ENCODE data around the gene WDR64. TPM values are rescaled to one million over a fixed set of nuclear protein-coding genes. Genes with fewer than 3 reads are reported as not detected.

WDR64 gene
- total and polyA plus RNA-seq, 2 of the 4 experiments (the other 2 are of a cell fraction) = not detected

GRCh38 chr1:241849345-241849695 lies 197.2 kb downstream of the WDR64 start:
- peaks cover under 1% of the 10 kb centered on the region; the same call in 1 of the 2 replicates for H3K36me3 ChIP-seq (ENCODE audit: control insufficient read depth, insufficient read depth, low read length)
- H2BK5ac ChIP-seq (ENCODE audit: low read depth, low read length, poor library complexity, severe bottlenecking) = no peak overlapping the region
- no peak overlapping the region for H4K8ac ChIP-seq (ENCODE audit: low read depth in 2 of 2, low read length in 2 of 2)
- H4K91ac ChIP-seq (ENCODE audit: insufficient read depth, low read depth, low read length) = no peak overlapping the region
- CTCF ChIA-PET = no interaction called here
- no peak overlapping the region for H2AK5ac ChIP-seq (ENCODE audit: low read depth, low read length)
- no peak overlapping the region for H2BK15ac ChIP-seq (ENCODE audit: low read depth, low read length)
- WGBS, 2 experiments (ENCODE audit: extremely low coverage in 2 of 2, insufficient read length in 1 of 2) = 0% methylated on average over 1 of the region's 6 CpGs; no CpG with 5 or more reads in 1 of the 2 experiments
- H3K4ac ChIP-seq (ENCODE audit: low read depth, low read length) = no peak overlapping the region
- no peak for TF ChIP-seq CTCF (conservative IDR thresholded peaks at IDR 0.05; ENCODE audit: low read depth, low read length)
- no peak for TF ChIP-seq RFX5 (IDR thresholded peaks at IDR 0.05; ENCODE audit: low read depth, low read length)
- TF ChIP-seq CHD1 (IDR thresholded peaks at IDR 0.05; ENCODE audit: low read depth, low read length) = no peak
- no peak for TF ChIP-seq CEBPB (IDR thresholded peaks at IDR 0.05; ENCODE audit: low read depth, low read length)
- no peak for TF ChIP-seq RCOR1 (IDR thresholded peaks at IDR 0.05; ENCODE audit: insufficient replicate concordance, low read length)
- no peak for TF ChIP-seq POLR2A (IDR thresholded peaks at IDR 0.05; ENCODE audit: low read depth, low read length)
- no peak for TF ChIP-seq SMC3 (IDR thresholded peaks at IDR 0.05; ENCODE audit: low read depth, low read length)
- no peak for TF ChIP-seq NFE2L2 (IDR thresholded peaks at IDR 0.05; ENCODE audit: low read depth, low read length)
- no peak for TF ChIP-seq ELK1 (IDR thresholded peaks at IDR 0.05; ENCODE audit: borderline replicate concordance, low read depth, low read length)
- TF ChIP-seq MAZ (IDR thresholded peaks at IDR 0.05; ENCODE audit: borderline replicate concordance, low read depth, low read length) = no peak
- TF ChIP-seq MAFK (IDR thresholded peaks at IDR 0.05; ENCODE audit: low read depth, low read length) = no peak
- no peak for TF ChIP-seq FOS (IDR thresholded peaks at IDR 0.05; ENCODE audit: low read depth, low read length)
- TF ChIP-seq USF2 (IDR thresholded peaks at IDR 0.05; ENCODE audit: low read depth, low read length) = no peak
- TF ChIP-seq BHLHE40 (IDR thresholded peaks at IDR 0.05; ENCODE audit: low read depth, low read length) = no peak
- no peak for TF ChIP-seq RAD21 (IDR thresholded peaks at IDR 0.05; ENCODE audit: low read length)
- no peak for TF ChIP-seq MXI1 (IDR thresholded peaks at IDR 0.05; ENCODE audit: borderline replicate concordance, low read depth, low read length)
- no peak overlapping the region for H3K18ac ChIP-seq (ENCODE audit: low read depth, low read length)
- no TSS peak for BruUV-seq (replicated peaks)
- no peaks in the 10 kb centered on the region for H4K20me1 ChIP-seq (ENCODE audit: insufficient read depth, low read length)
- H3K56ac ChIP-seq (ENCODE audit: extremely low read depth, insufficient read depth, low read length) = no peak overlapping the region
- H3K23ac ChIP-seq (ENCODE audit: low read depth, low read length) = no peak overlapping the region
- H4K5ac ChIP-seq (ENCODE audit: low read depth, low read length) = no peak overlapping the region
- no peaks in the 10 kb centered on the region for H3K9me3 ChIP-seq (ENCODE audit: control insufficient read depth, insufficient read depth, low read length)
- intact Hi-C loops (cut with micrococcal nuclease) = no loop called here
- peak overlapping the region; percentile 6; the same call in 1 of the 2 replicates for H3K4me3 ChIP-seq (ENCODE audit: insufficient read depth, low read depth, low read length)
- no peak overlapping the region for H3K14ac ChIP-seq (replicated peaks; ENCODE audit: low read depth, low read length)
- no peak overlapping the region for H2BK20ac ChIP-seq (ENCODE audit: low read depth, low read length)
- POLR2A ChIA-PET (ENCODE audit: unreplicated experiment) = no interaction called here
- peaks cover 5 to 7% of the 10 kb centered on the region in 2 experiments for H3K79me1 ChIP-seq (ENCODE audit: low read depth in 1 of 2, low read length in 2 of 2)
- H3K9me1 ChIP-seq (ENCODE audit: insufficient read depth, low read length) = no peaks in the 10 kb centered on the region; the same call in 1 of the 2 replicates
- peak overlapping the region; percentile 46 for H3K4me2 ChIP-seq (ENCODE audit: low read depth, low read length)
- no peak overlapping the region for H3K9ac ChIP-seq (ENCODE audit: low read depth, low read length)
- no peak for DNase-seq
- no peak overlapping the region for H2AK9ac ChIP-seq (replicated peaks; ENCODE audit: low read depth, low read length, poor library complexity)
- H2BK120ac ChIP-seq (ENCODE audit: low read depth, low read length) = no peak overlapping the region
- H3K4me1 ChIP-seq (ENCODE audit: control insufficient read depth, insufficient read depth, low read length) = no peaks in the 10 kb centered on the region
- no peak overlapping the region for H2AFZ ChIP-seq (replicated peaks; ENCODE audit: low read length, poor library complexity)
- H3K27me3 ChIP-seq (ENCODE audit: control insufficient read depth, insufficient read depth, low read length) = no peaks in the 10 kb centered on the region
- no peak overlapping the region for H3K27ac ChIP-seq (ENCODE audit: insufficient read depth, low read length)
- no peak for ATAC-seq (ENCODE audit: low read depth)
- dilution Hi-C loops (cut with HindIII; ENCODE audit: low sequenced_read_pairs, unreplicated experiment) = no loop called here
- in situ Hi-C loops (cut with MboI; ENCODE audit: low sequenced_read_pairs) = no loop called here
